ENCODE data around the gene STUB1.

DNA sequence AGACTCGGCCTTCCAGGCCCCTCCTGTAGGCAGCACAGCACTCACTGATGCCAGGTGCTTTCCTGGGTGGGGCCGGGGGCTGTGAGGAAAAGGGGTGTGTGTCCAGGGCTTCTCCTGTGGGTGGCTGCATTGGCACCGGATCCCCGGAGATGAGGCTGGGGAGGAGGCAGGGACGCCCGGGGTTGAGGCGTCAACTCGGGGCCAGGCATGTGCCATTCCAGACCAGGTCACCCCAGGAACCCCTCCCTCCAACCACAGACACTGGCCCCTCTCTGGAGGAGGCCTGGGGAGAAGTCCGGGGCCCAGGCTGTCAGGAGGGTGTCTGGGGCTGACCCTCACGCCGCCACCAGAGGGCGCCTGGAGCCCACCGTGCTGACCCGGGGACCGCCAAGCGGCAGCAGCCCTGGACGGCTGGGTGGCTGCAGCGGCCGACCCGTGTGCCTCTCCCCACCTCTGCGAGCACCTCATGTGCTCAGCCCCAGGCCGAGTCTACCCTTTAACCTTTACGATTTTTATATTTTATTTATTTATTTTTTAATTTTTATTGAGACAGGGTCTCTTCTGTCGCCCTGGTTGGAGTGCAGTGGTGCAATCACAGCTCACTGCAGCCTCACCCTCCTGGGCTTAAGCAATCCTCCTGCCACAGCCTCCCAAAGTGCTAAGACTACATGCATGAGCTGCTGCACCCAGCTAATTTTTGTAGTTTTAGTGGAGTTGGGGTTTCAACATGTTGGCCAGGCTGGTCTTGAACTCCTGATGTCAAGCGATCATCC is 31.5 kb downstream of the STUB1 start:
- TF ChIP-seq, protein P1, sequence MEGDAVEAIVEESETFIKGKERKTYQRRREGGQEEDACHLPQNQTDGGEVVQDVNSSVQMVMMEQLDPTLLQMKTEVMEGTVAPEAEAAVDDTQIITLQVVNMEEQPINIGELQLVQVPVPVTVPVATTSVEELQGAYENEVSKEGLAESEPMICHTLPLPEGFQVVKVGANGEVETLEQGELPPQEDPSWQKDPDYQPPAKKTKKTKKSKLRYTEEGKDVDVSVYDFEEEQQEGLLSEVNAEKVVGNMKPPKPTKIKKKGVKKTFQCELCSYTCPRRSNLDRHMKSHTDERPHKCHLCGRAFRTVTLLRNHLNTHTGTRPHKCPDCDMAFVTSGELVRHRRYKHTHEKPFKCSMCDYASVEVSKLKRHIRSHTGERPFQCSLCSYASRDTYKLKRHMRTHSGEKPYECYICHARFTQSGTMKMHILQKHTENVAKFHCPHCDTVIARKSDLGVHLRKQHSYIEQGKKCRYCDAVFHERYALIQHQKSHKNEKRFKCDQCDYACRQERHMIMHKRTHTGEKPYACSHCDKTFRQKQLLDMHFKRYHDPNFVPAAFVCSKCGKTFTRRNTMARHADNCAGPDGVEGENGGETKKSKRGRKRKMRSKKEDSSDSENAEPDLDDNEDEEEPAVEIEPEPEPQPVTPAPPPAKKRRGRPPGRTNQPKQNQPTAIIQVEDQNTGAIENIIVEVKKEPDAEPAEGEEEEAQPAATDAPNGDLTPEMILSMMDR (IDR thresholded peaks at IDR 0.05), result peak; percentile 85 to 93
- TF ChIP-seq EP300 (IDR thresholded peaks at IDR 0.05) (no peak), POLR2AphosphoS5 (IDR thresholded peaks at IDR 0.05) (no peak)
